H9 (cell line): ENCODE results near the gene SH3TC1. TPM values are rescaled to one million over a fixed set of nuclear protein-coding genes. Genes with fewer than 3 reads are reported as not detected.

Experiments
- DNase-seq: peaks from one replicate; pipeline ENCODE4 v3.0.0-alpha.2; 2017
- H2AFZ ChIP-seq: one replicate; pipeline ENCODE4 v1.6.1; 2013; ENCODE audit warnings: mild to moderate bottlenecking, low read length, control low read depth, moderate library complexity
- H2AK5ac ChIP-seq: 2 replicates; pipeline ENCODE4 v1.6.1; 2013; ENCODE audit warnings: low read length, control low read depth, mixed read lengths; ENCODE audit not compliant: insufficient read length
- H2BK120ac ChIP-seq: one replicate; pipeline ENCODE4 v1.6.1; 2013; ENCODE audit warnings: low read depth, mild to moderate bottlenecking, low read length, control low read depth, inconsistent platforms; ENCODE audit not compliant: poor library complexity, severe bottlenecking
- H2BK12ac ChIP-seq: 2 replicates; pipeline ENCODE4 v1.6.1; 2013; ENCODE audit warnings: low read length, control low read depth, mixed read lengths, low read depth; ENCODE audit not compliant: insufficient read length
- H2BK15ac ChIP-seq: 2 replicates; pipeline ENCODE4 v1.6.1; 2013; ENCODE audit warnings: low read depth, low read length, control low read depth
- H2BK20ac ChIP-seq: one replicate; pipeline ENCODE4 v1.6.1; 2013; ENCODE audit warnings: low read depth, mild to moderate bottlenecking, low read length, control low read depth, inconsistent platforms; ENCODE audit not compliant: poor library complexity, severe bottlenecking
- H2BK5ac ChIP-seq: 2 replicates; pipeline ENCODE4 v1.6.1; 2013; ENCODE audit warnings: low read length, control low read depth, mixed read lengths; ENCODE audit not compliant: insufficient read length
- H3K14ac ChIP-seq: 2 replicates; pipeline ENCODE4 v1.6.1; 2013; ENCODE audit warnings: low read length, control low read depth; ENCODE audit not compliant: insufficient read depth
- H3K18ac ChIP-seq: 2 replicates; pipeline ENCODE4 v1.6.1; 2013; ENCODE audit warnings: low read depth, mild to moderate bottlenecking, mixed read lengths, low read length, control low read depth; ENCODE audit not compliant: insufficient read length
- H3K23ac ChIP-seq: 2 replicates; pipeline ENCODE4 v1.6.1; 2013; ENCODE audit warnings: low read length, control low read depth, mixed read lengths, low read depth; ENCODE audit not compliant: insufficient read length
- H3K23me2 ChIP-seq: 2 replicates; pipeline ENCODE4 v1.6.1; 2013; ENCODE audit warnings: low read depth, mild to moderate bottlenecking, mixed read lengths, low read length, control low read depth; ENCODE audit not compliant: insufficient read length, poor library complexity, severe bottlenecking
- H3K27ac ChIP-seq: 2 replicates; pipeline ENCODE4 v1.5.1; 2013; ENCODE audit warnings: low read length, control low read depth, mixed read lengths, low read depth; ENCODE audit not compliant: insufficient read length
- H3K27me3 ChIP-seq: 2 replicates; pipeline ENCODE4 v1.6.1; 2013; ENCODE audit warnings: low read length, control low read depth, inconsistent platforms; ENCODE audit not compliant: insufficient read depth
- H3K4ac ChIP-seq: 2 replicates; pipeline ENCODE4 v1.6.1; 2013; ENCODE audit warnings: low read depth, mild to moderate bottlenecking, control low read depth, inconsistent platforms, low read length, moderate library complexity
- H3K4me1 ChIP-seq: 2 replicates; pipeline ENCODE4 v1.6.1; 2013; ENCODE audit warnings: low read length, control low read depth, inconsistent platforms; ENCODE audit not compliant: insufficient read depth
- H3K4me2 ChIP-seq: 2 replicates; pipeline ENCODE4 v1.6.1; 2013; ENCODE audit warnings: low read length, control low read depth, mixed read lengths; ENCODE audit not compliant: insufficient read length, insufficient read depth
- H3K56ac ChIP-seq: 2 replicates; pipeline ENCODE4 v1.6.1; 2013; ENCODE audit warnings: low read depth, mild to moderate bottlenecking, mixed read lengths, low read length, control low read depth; ENCODE audit not compliant: insufficient read length
- H3K79me1 ChIP-seq: 2 replicates; pipeline ENCODE4 v1.6.1; 2013; ENCODE audit warnings: low read depth, mild to moderate bottlenecking, moderate library complexity, low read length, control low read depth, inconsistent platforms; ENCODE audit not compliant: insufficient read depth, poor library complexity, severe bottlenecking
- H3K79me2 ChIP-seq: 2 replicates; pipeline ENCODE4 v1.6.1; 2013; ENCODE audit warnings: low read length, control low read depth, inconsistent platforms; ENCODE audit not compliant: insufficient read depth
- H3K9ac ChIP-seq: 2 replicates; pipeline ENCODE4 v1.6.1; 2013; ENCODE audit warnings: low read length, control low read depth, mixed read lengths; ENCODE audit not compliant: insufficient read length; ENCODE audit errors: extremely low read depth
- H3K9me3 ChIP-seq: one replicate; pipeline ENCODE4 v1.6.1; 2013; ENCODE audit warnings: low read depth, low read length, inconsistent platforms; ENCODE audit not compliant: control insufficient read depth
- H3T11ph ChIP-seq: one replicate; pipeline ENCODE4 v1.6.1; 2013; ENCODE audit warnings: mild to moderate bottlenecking, low read length, control low read depth, inconsistent platforms
- H4K20me1 ChIP-seq: one replicate; pipeline ENCODE4 v1.6.1; 2013; ENCODE audit not compliant: control insufficient read depth, insufficient read length, insufficient read depth
- H4K5ac ChIP-seq: 2 replicates; pipeline ENCODE4 v1.6.1; 2013; ENCODE audit warnings: low read depth, mild to moderate bottlenecking, mixed read lengths, low read length, control low read depth; ENCODE audit not compliant: insufficient read length
- H4K8ac ChIP-seq: replicated peaks from 2 replicates; pipeline ENCODE4 v1.6.1; 2013; ENCODE audit warnings: low read length, control low read depth, mixed read lengths, low read depth; ENCODE audit not compliant: insufficient read length
- H4K91ac ChIP-seq: 2 replicates; pipeline ENCODE4 v1.6.1; 2013; ENCODE audit warnings: low read depth, mild to moderate bottlenecking, moderate library complexity, mixed read lengths, low read length, control low read depth; ENCODE audit not compliant: insufficient read length
- H3K27ac Mint-ChIP-seq, 3 experiments: 2 replicates in 2 of 3; 3 replicates in 1 of 3; pipeline ENCODE4 v1.8.0; 2020 to 2021; ENCODE audit warnings: mixed read lengths in 3 of 3, mild to moderate bottlenecking in 1 of 3, moderate library complexity in 1 of 3
- H3K27me3 Mint-ChIP-seq: 2 replicates; pipeline ENCODE4 v1.8.0; 2021; ENCODE audit warnings: low read depth, mild to moderate bottlenecking, moderate library complexity, mixed read lengths
- H3K36me3 Mint-ChIP-seq, 3 experiments: 2 replicates in 2 of 3; 3 replicates in 1 of 3; pipeline ENCODE4 v1.8.0; 2020 to 2021; ENCODE audit warnings: low read depth in 3 of 3, mixed read lengths in 3 of 3; ENCODE audit not compliant: insufficient read depth in 1 of 3
- H3K4me1 Mint-ChIP-seq, 2 experiments: 2 replicates each; pipeline ENCODE4 v1.8.0; 2020; ENCODE audit warnings: mixed read lengths in 2 of 2
- H3K4me3 Mint-ChIP-seq, 2 experiments: 2 replicates in 1 of 2; 3 replicates in 1 of 2; pipeline ENCODE4 v1.8.0; 2020 to 2021; ENCODE audit warnings: mild to moderate bottlenecking in 2 of 2, mixed read lengths in 2 of 2, moderate library complexity in 1 of 2
- H3K9me3 Mint-ChIP-seq, 2 experiments: 2 replicates in 1 of 2; 3 replicates in 1 of 2; pipeline ENCODE4 v1.8.0; 2020; ENCODE audit warnings: mild to moderate bottlenecking in 2 of 2, mixed read lengths in 2 of 2, moderate library complexity in 1 of 2
- WGBS: extraction: QIAGEN DNeasy Blood & Tissue Kit; methylation state at CpG from one replicate; pipeline ENCODE4 v1.1.7; 2013; ENCODE audit warnings: missing lambda C conversion rate, low lambda C conversion rate, mixed read lengths; ENCODE audit not compliant: insufficient read length; ENCODE audit errors: extremely low coverage; 5-methylcytosine and 5-hydroxymethylcytosine counted together
- total RNA-seq: library from RNA; stranded (reverse); gene quantifications from 2 replicates; pipeline ENCODE4 v1.2.1, GENCODE V29; 2021
- TF ChIP-seq, protein P1 (sequence below): fragments of 200-600 bp; sonication (generic); conservative IDR thresholded peaks from 3 replicates; pipeline ENCODE4 v1.8.0; 2021; ENCODE audit warnings: antibody characterized with exemption, mild to moderate bottlenecking

SH3TC1 gene
- total RNA-seq, 1 experiment from 2014 or later, result 0.74 TPM

- Histone ChIP-seq H3K18ac (no peak overlapping the region), H4K5ac (no peak overlapping the region), H2BK5ac (no peak overlapping the region), H3K23ac (no peak overlapping the region), H3K9ac (no peak overlapping the region), H4K20me1 (no peaks in the 10 kb centered on the region), H3K9me3 (no peaks in the 10 kb centered on the region), H3K23me2 (no peaks in the 10 kb centered on the region), H2BK12ac (no peak overlapping the region), H2BK15ac (no peak overlapping the region), H2BK20ac (no peak overlapping the region), H3K79me2 (no peaks in the 10 kb centered on the region), H3T11ph (no peak overlapping the region), H4K8ac (no peak overlapping the region), H3K14ac (no peak overlapping the region), H3K79me1 (no peaks in the 10 kb centered on the region), H2AFZ (no peak overlapping the region), H4K91ac (no peak overlapping the region), H2AK5ac (no peak overlapping the region), H3K4me1 (no peaks in the 10 kb centered on the region; the same call in 1 of the 2 replicates), H3K27me3 (no peaks in the 10 kb centered on the region), H3K56ac (no peak overlapping the region), H3K4ac (no peak overlapping the region), H2BK120ac (no peak overlapping the region), H3K27ac (no peak overlapping the region), H3K4me2 (no peak overlapping the region)
- WGBS, result no CpG with 5 or more reads among the region's 7 CpGs
- DNase-seq, result no peak
- H3K4me3 Mint-ChIP-seq, result no peak overlapping the region
- H3K4me1 Mint-ChIP-seq, result peaks cover 20 to 28% of the 10 kb centered on the region in 2 experiments
- H3K27me3 Mint-ChIP-seq, result peaks cover 2% of the 10 kb centered on the region; the same call in 1 of the 2 replicates
- no peak overlapping the region for H3K27ac Mint-ChIP-seq
- TF ChIP-seq, protein P1, sequence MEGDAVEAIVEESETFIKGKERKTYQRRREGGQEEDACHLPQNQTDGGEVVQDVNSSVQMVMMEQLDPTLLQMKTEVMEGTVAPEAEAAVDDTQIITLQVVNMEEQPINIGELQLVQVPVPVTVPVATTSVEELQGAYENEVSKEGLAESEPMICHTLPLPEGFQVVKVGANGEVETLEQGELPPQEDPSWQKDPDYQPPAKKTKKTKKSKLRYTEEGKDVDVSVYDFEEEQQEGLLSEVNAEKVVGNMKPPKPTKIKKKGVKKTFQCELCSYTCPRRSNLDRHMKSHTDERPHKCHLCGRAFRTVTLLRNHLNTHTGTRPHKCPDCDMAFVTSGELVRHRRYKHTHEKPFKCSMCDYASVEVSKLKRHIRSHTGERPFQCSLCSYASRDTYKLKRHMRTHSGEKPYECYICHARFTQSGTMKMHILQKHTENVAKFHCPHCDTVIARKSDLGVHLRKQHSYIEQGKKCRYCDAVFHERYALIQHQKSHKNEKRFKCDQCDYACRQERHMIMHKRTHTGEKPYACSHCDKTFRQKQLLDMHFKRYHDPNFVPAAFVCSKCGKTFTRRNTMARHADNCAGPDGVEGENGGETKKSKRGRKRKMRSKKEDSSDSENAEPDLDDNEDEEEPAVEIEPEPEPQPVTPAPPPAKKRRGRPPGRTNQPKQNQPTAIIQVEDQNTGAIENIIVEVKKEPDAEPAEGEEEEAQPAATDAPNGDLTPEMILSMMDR, result no peak
- no peaks in the 10 kb centered on the region for H3K36me3 Mint-ChIP-seq
- H3K9me3 Mint-ChIP-seq, result no peaks in the 10 kb centered on the region
Measured at GRCh38 chr4:8213121-8213520, 14.0 kb downstream of the SH3TC1 start.
